Loucy (cell line): Measurements from ENCODE around the gene ELMO1.

Source experiments
- EZH2phosphoT487 ChIP-seq: fragments of 200-600 bp; IDR thresholded peaks from 2 replicates; pipeline ENCODE4 v1.6.1; 2018; ENCODE audit warnings: antibody characterized with exemption, mild to moderate bottlenecking, moderate library complexity, borderline replicate concordance
- TF ChIP-seq, protein P1 (sequence below): fragments of 200-600 bp; sonication (generic); conservative IDR thresholded peaks from 2 replicates; pipeline ENCODE4 v1.5.1; 2014; ENCODE audit warnings: mild to moderate bottlenecking, antibody characterized with exemption, low read length

DNA sequence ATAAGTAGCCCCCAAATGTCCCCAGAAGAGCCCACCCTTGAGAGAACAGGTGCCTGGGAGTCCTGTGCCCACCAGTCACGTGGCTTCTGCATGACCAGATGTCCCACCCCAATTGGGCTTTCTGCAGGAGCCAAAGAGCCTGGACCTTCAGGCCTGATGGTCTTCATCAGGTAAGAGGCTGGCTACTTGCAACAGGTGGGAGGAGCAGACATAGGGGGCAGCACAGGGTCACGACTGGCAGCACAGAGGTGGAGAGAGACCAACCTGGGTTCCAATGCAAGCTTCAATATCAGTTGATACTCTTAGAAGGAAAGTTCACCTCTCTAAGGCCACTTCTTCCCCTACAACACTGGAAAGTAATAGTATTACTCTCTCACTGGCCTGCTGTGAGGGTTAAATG is 288.0 kb downstream of the ELMO1 start:
- TF ChIP-seq, protein P1, sequence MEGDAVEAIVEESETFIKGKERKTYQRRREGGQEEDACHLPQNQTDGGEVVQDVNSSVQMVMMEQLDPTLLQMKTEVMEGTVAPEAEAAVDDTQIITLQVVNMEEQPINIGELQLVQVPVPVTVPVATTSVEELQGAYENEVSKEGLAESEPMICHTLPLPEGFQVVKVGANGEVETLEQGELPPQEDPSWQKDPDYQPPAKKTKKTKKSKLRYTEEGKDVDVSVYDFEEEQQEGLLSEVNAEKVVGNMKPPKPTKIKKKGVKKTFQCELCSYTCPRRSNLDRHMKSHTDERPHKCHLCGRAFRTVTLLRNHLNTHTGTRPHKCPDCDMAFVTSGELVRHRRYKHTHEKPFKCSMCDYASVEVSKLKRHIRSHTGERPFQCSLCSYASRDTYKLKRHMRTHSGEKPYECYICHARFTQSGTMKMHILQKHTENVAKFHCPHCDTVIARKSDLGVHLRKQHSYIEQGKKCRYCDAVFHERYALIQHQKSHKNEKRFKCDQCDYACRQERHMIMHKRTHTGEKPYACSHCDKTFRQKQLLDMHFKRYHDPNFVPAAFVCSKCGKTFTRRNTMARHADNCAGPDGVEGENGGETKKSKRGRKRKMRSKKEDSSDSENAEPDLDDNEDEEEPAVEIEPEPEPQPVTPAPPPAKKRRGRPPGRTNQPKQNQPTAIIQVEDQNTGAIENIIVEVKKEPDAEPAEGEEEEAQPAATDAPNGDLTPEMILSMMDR: no peak
- no peak for TF ChIP-seq EZH2phosphoT487
